MM.1S (cell line): ENCODE measurements around the gene GRPEL2.

ENCODE experiments used
- DNase-seq: peaks from one replicate; pipeline ENCODE4 v3.0.0-alpha.2; 2015
- H2AFZ ChIP-seq: fragments of 300-600 bp; sonication (generic); 2 replicates; pipeline ENCODE4 v1.6.0; 2016; ENCODE audit warnings: antibody characterized with exemption, low read length
- H3F3A ChIP-seq: fragments of 300-600 bp; sonication (generic); 2 replicates; pipeline ENCODE4 v1.6.1; 2016; ENCODE audit warnings: mild to moderate bottlenecking, antibody characterized with exemption, low read length, moderate library complexity, mixed read lengths; ENCODE audit not compliant: insufficient read depth
- H3K27ac ChIP-seq: fragments of 300-600 bp; sonication (generic); 2 replicates; pipeline ENCODE4 v1.5.1; 2016; ENCODE audit warnings: mild to moderate bottlenecking, low read length
- H3K27me3 ChIP-seq: fragments of 300-600 bp; sonication (generic); replicated peaks from 2 replicates; pipeline ENCODE4 v1.6.0; 2016; ENCODE audit warnings: low read length; ENCODE audit not compliant: insufficient read depth
- H3K36me3 ChIP-seq: fragments of 300-600 bp; sonication (generic); replicated peaks from 2 replicates; pipeline ENCODE4 v1.6.1; 2016; ENCODE audit warnings: mild to moderate bottlenecking, low read length, mixed read lengths; ENCODE audit not compliant: insufficient read depth
- H3K4me1 ChIP-seq: fragments of 300-600 bp; sonication (generic); 2 replicates; pipeline ENCODE4 v1.6.1; 2016; ENCODE audit warnings: low read length, mixed read lengths
- H3K4me2 ChIP-seq: fragments of 300-600 bp; sonication (generic); 2 replicates; pipeline ENCODE4 v1.6.0; 2016; ENCODE audit warnings: low read depth, low read length
- H3K4me3 ChIP-seq: fragments of 300-600 bp; sonication (generic); 2 replicates; pipeline ENCODE4 v1.5.1; 2016; ENCODE audit warnings: low read length, mixed read lengths
- H3K79me2 ChIP-seq: fragments of 300-600 bp; sonication (generic); 2 replicates; pipeline ENCODE4 v1.6.1; 2016; ENCODE audit warnings: mixed run types, low read length, mixed read lengths
- H3K9ac ChIP-seq: fragments of 300-600 bp; sonication (generic); 2 replicates; pipeline ENCODE4 v1.6.1; 2016; ENCODE audit warnings: low read length, mixed read lengths
- H3K9me2 ChIP-seq: fragments of 300-600 bp; sonication (generic); replicated peaks from 2 replicates; pipeline ENCODE4 v1.6.1; 2016; ENCODE audit warnings: mild to moderate bottlenecking, low read length, mixed read lengths; ENCODE audit not compliant: insufficient read depth
- H3K9me3 ChIP-seq: fragments of 300-600 bp; sonication (generic); replicated peaks from 2 replicates; pipeline ENCODE4 v1.6.1; 2016; ENCODE audit warnings: mild to moderate bottlenecking, low read length, mixed read lengths; ENCODE audit not compliant: insufficient read depth
- H4K20me1 ChIP-seq: fragments of 300-600 bp; sonication (generic); 2 replicates; pipeline ENCODE4 v1.6.1; 2016; ENCODE audit warnings: mild to moderate bottlenecking, low read length, moderate library complexity, mixed read lengths; ENCODE audit not compliant: insufficient read depth
- EZH2 ChIP-seq: fragments of 300-600 bp; sonication (generic); optimal IDR thresholded peaks from 2 replicates; pipeline ENCODE3; 2017; ENCODE audit warnings: low read depth, mild to moderate bottlenecking, antibody characterized with exemption, low read length, mixed read lengths
- EZH2phosphoT487 ChIP-seq: fragments of 300-600 bp; sonication (generic); IDR thresholded peaks from 2 replicates; pipeline ENCODE4 v1.6.1; 2018; ENCODE audit warnings: antibody characterized with exemption, low read length
- TF ChIP-seq, protein P1 (sequence below): fragments of 300-600 bp; sonication (generic); IDR thresholded peaks from 2 replicates; pipeline ENCODE4 v1.5.1; 2016; ENCODE audit warnings: antibody characterized with exemption, low read length, mixed read lengths

Gene GRPEL2

DNA sequence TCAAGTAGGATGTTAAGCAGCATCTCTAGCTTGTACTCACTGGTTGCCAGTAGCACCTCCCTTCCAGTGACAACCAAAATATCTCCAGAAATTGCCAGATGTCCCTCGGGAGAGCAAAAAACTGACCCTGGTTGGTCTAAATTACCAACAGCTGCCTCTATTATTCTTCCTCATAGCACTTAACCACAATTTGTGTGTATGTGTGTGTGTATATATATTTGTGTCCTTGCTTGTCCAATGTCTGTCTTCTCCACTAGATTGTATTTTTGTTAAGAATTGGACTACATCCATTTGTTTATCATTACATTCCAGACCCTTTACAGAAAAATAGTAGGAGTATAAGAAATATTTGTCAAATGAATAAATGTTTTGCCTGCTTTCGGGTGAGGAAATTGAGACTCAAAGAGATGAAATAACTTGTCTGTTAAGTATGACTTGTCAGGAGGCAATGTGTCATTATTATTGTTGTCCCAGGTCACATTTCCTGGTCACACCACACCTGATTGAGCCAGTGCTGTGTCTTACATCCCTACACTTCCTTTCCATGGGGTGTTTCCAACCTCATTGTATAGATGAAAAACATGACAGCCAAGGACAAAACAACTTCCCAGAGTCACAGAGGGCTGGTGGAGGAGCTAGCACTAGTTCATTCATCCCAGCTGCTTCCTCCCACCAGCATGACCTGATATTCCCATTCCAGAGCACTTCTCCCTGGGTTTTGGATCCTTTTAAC is 11.4 kb upstream of the GRPEL2 start:
- Histone ChIP-seq H4K20me1 (no peaks in the 10 kb centered on the region), H3K36me3 (no peaks in the 10 kb centered on the region), H2AFZ (no peak overlapping the region), H3K4me2 (no peak overlapping the region), H3K9me3 (no peaks in the 10 kb centered on the region), H3K27me3 (no peaks in the 10 kb centered on the region), H3K27ac (no peak overlapping the region), H3F3A (no peaks in the 10 kb centered on the region), H3K9me2 (no peaks in the 10 kb centered on the region), H3K9ac (no peak overlapping the region), H3K4me1 (no peaks in the 10 kb centered on the region), H3K4me3 (no peak overlapping the region), H3K79me2 (no peaks in the 10 kb centered on the region)
- DNase-seq: no peak
- no peak for TF ChIP-seq EZH2

DNA sequence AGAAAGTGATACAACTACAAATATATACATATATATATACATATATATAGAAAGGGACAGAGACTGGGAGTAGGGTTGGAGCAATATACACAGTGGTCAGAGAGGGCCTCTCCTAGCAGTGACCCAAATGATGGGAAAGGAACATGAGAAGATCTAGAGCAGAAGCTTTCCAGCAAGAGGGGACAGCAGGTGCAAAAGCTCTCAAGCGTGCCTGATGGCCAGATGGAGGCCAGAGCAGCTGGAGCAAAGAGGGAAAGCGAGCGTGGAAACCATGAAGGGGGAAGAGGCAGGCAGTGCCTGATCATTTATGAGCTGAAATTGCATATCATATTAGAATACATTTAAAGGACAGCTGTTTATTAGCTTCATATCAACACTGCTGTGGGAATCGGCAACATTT is 7.6 kb upstream of the GRPEL2 start:
- H3K36me3 ChIP-seq: no peaks in the 10 kb centered on the region
- H2AFZ ChIP-seq: no peak overlapping the region
- DNase-seq: no peak
- no peak overlapping the region for H3K4me2 ChIP-seq
- no peaks in the 10 kb centered on the region for H4K20me1 ChIP-seq
- H3K9me3 ChIP-seq: no peaks in the 10 kb centered on the region
- no peaks in the 10 kb centered on the region for H3K9me2 ChIP-seq
- no peak overlapping the region for H3K4me3 ChIP-seq
- TF ChIP-seq EZH2phosphoT487: no peak
- no peak for TF ChIP-seq EZH2
- TF ChIP-seq, protein P1, sequence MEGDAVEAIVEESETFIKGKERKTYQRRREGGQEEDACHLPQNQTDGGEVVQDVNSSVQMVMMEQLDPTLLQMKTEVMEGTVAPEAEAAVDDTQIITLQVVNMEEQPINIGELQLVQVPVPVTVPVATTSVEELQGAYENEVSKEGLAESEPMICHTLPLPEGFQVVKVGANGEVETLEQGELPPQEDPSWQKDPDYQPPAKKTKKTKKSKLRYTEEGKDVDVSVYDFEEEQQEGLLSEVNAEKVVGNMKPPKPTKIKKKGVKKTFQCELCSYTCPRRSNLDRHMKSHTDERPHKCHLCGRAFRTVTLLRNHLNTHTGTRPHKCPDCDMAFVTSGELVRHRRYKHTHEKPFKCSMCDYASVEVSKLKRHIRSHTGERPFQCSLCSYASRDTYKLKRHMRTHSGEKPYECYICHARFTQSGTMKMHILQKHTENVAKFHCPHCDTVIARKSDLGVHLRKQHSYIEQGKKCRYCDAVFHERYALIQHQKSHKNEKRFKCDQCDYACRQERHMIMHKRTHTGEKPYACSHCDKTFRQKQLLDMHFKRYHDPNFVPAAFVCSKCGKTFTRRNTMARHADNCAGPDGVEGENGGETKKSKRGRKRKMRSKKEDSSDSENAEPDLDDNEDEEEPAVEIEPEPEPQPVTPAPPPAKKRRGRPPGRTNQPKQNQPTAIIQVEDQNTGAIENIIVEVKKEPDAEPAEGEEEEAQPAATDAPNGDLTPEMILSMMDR: no peak
- no peak overlapping the region for H3K27ac ChIP-seq
- H3K79me2 ChIP-seq: no peaks in the 10 kb centered on the region
- H3K4me1 ChIP-seq: no peaks in the 10 kb centered on the region
- no peaks in the 10 kb centered on the region for H3F3A ChIP-seq
- no peaks in the 10 kb centered on the region for H3K27me3 ChIP-seq
- no peak overlapping the region for H3K9ac ChIP-seq

DNA sequence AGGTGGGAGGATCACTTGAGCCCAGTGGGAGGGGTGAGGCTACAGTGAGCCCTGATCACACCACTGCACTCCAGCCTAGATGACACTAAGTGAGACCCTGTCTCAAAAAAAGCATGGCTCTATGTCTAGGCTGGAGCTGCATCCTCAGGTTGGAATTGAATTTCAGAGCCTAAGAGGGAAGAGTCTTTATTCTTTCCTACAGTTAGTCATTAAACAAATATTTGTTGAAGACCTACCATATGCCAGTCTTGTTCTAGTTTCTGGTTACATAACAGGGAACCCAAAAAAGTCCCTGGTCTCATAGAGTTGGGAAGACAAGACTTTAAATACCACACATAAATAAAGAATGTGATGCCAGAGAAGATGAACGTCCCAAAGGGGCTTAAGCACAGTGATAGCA is 6.9 kb upstream of the GRPEL2 start:
- H3K9me3 ChIP-seq: no peaks in the 10 kb centered on the region
- DNase-seq: no peak
- no peaks in the 10 kb centered on the region for H3K79me2 ChIP-seq
- no peaks in the 10 kb centered on the region for H4K20me1 ChIP-seq
- H3K27ac ChIP-seq: no peak overlapping the region
- no peak for TF ChIP-seq EZH2
- TF ChIP-seq EZH2phosphoT487: no peak
- TF ChIP-seq, protein P1: no peak
- no peaks in the 10 kb centered on the region for H3K36me3 ChIP-seq
- no peak overlapping the region for H3K9ac ChIP-seq
- no peak overlapping the region for H3K4me3 ChIP-seq
- H3K27me3 ChIP-seq: no peaks in the 10 kb centered on the region
- H3F3A ChIP-seq: no peaks in the 10 kb centered on the region
- H3K9me2 ChIP-seq: no peaks in the 10 kb centered on the region
- H3K4me2 ChIP-seq: no peak overlapping the region
- no peaks in the 10 kb centered on the region for H3K4me1 ChIP-seq
- H2AFZ ChIP-seq: no peak overlapping the region

DNA sequence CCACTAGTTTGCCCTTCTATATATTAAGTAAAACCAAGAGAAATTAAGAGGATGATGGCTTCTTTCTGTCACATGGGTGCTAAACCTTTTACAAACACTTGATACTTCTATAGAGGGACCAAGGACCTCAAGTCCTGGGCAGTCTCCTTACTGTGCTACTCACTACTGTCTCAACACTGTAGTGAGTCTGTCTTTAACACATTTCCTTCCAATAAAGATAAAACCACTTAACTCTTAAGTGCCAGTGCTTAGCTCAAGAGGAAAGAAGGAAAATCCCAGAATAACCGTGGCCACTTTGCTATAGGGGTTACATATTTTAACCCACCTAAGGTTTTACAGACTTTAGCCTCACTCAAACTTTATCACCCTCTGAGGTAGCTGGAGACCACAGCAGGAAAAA is 4.4 kb upstream of the GRPEL2 start:
- H3K27ac ChIP-seq: no peak overlapping the region
- no peaks in the 10 kb centered on the region for H3K9me3 ChIP-seq
- TF ChIP-seq EZH2phosphoT487: no peak
- TF ChIP-seq, protein P1: no peak
- DNase-seq: no peak
- no peaks in the 10 kb centered on the region for H4K20me1 ChIP-seq
- no peaks in the 10 kb centered on the region for H3K9me2 ChIP-seq
- H3K4me2 ChIP-seq: no peak overlapping the region
- H3F3A ChIP-seq: peaks cover 2% of the 10 kb centered on the region; the same call in 1 of the 2 replicates
- no peak overlapping the region for H2AFZ ChIP-seq
- no peaks in the 10 kb centered on the region for H3K27me3 ChIP-seq
- H3K79me2 ChIP-seq: peaks cover 6% of the 10 kb centered on the region
- H3K9ac ChIP-seq: no peak overlapping the region
- H3K36me3 ChIP-seq: no peaks in the 10 kb centered on the region
- H3K4me3 ChIP-seq: no peak overlapping the region
- no peaks in the 10 kb centered on the region for H3K4me1 ChIP-seq
